ENCODE results near the gene TMPRSS13.
"Not testable (repeated sequence)": the region's sequence is repeated elsewhere in the genome, so short reads cannot be mapped to it uniquely, and the experiment has no call there.

Gene TMPRSS13

GRCh38 chr11:117869604-117870003 is 59.6 kb downstream of the TMPRSS13 start:
- DNase-seq: no peak

- DNase-seq: no peak
Observed at GRCh38 chr11:117868815-117869561, 60.2 kb downstream of the TMPRSS13 start.

- no peak for DNase-seq
Observed at GRCh38 chr11:117868088-117868487, 61.1 kb downstream of the TMPRSS13 start.

GRCh38 chr11:117866526-117866925 is 62.7 kb downstream of the TMPRSS13 start:
- DNase-seq: no peak

GRCh38 chr11:117865546-117865945 is 63.7 kb downstream of the TMPRSS13 start:
- DNase-seq: not testable (repeated sequence)

- DNase-seq: no peak
Observed at GRCh38 chr11:117863383-117863782, 65.8 kb downstream of the TMPRSS13 start.

- no peak for DNase-seq
Observed at GRCh38 chr11:117862753-117863152, 66.4 kb downstream of the TMPRSS13 start.

GRCh38 chr11:117862019-117862725 is 67.0 kb downstream of the TMPRSS13 start:
- no peak for DNase-seq

GRCh38 chr11:117861151-117862018 is 67.8 kb downstream of the TMPRSS13 start:
- DNase-seq: no peak

GRCh38 chr11:117860139-117860538 is 69.1 kb downstream of the TMPRSS13 start:
- DNase-seq: no peak

- no peak for DNase-seq
Observed at GRCh38 chr11:117859488-117860112, 69.6 kb downstream of the TMPRSS13 start.

- DNase-seq: no peak
Observed at GRCh38 chr11:117859061-117859460, 70.1 kb downstream of the TMPRSS13 start.

GRCh38 chr11:117857734-117858414 is 71.3 kb downstream of the TMPRSS13 start:
- DNase-seq: no peak

GRCh38 chr11:117855912-117856651 is 73.1 kb downstream of the TMPRSS13 start:
- DNase-seq: no peak

GRCh38 chr11:117855186-117855845 is 73.9 kb downstream of the TMPRSS13 start:
- no peak for DNase-seq

GRCh38 chr11:117852309-117852708 is 76.9 kb downstream of the TMPRSS13 start:
- DNase-seq: no peak

- no peak for DNase-seq
Observed at GRCh38 chr11:117851852-117852251, 77.3 kb downstream of the TMPRSS13 start.

GRCh38 chr11:117851106-117851505 is 78.1 kb downstream of the TMPRSS13 start:
- DNase-seq: no peak

Data from T-helper 9 cell (primary cell).